ENCODE results near the gene TMUB2. TPM values are rescaled to one million over a fixed set of nuclear protein-coding genes. Genes with fewer than 3 reads are reported as not detected.
A peak's percentile ranks its signal among the peaks of the same experiment; 100 is the strongest.

Gene TMUB2
- total and polyA plus RNA-seq, 8 donors, result 10.7 to 62.4 (median 16.3) TPM

GRCh38 chr17:44187131-44187899 is 543 bp downstream of the TMUB2 start:
- TF ChIP-seq CTCF (IDR thresholded peaks at IDR 0.05) (no peak), POLR2AphosphoS5 (IDR thresholded peaks at IDR 0.05) (no peak), EP300 (IDR thresholded peaks at IDR 0.05) (no peak), POLR2A (IDR thresholded peaks at IDR 0.05) (no peak)
- Histone ChIP-seq H3K36me3 (peaks cover 11 to 48% (median 43%) of the 10 kb centered on the region in 4 donors), H3K4me3 (peak overlapping the region; percentile 70 to 82 (median 74)), H3K9me3 (no peaks in the 10 kb centered on the region), H3K4me1 (peaks cover 26 to 50% (median 42%) of the 10 kb centered on the region in 4 donors), H3K27me3 (no peaks in the 10 kb centered on the region), H3K27ac (peak overlapping the region; percentile 91 to 99 (median 98))
- intact Hi-C loops (cut with DNase I; ENCODE audit: low total_unique reads), result no loop called here
- peak in 1 of 2 donors; percentile 70 for DNase-seq
- 1 to 2% (median 2%) methylated on average over 21 to 32 of the region's 32 CpGs for WGBS, 5 donors

- peak overlapping the region in 1 of 4 donors; percentile 82 for H3K4me3 ChIP-seq
- WGBS, 5 donors, result 85 to 89% (median 87%) methylated on average over 9 to 12 of the region's 12 CpGs
- no peaks in the 10 kb centered on the region for H3K27me3 ChIP-seq
- intact Hi-C loops (cut with DNase I; ENCODE audit: low total_unique reads), result no loop called here
- no peaks in the 10 kb centered on the region for H3K9me3 ChIP-seq
- TF ChIP-seq CTCF (IDR thresholded peaks at IDR 0.05), result no peak
- TF ChIP-seq POLR2AphosphoS5 (IDR thresholded peaks at IDR 0.05), result no peak
- no peak for TF ChIP-seq EP300 (IDR thresholded peaks at IDR 0.05)
- no peak for TF ChIP-seq POLR2A (IDR thresholded peaks at IDR 0.05)
- peaks cover 15 to 50% (median 47%) of the 10 kb centered on the region in 4 donors for H3K36me3 ChIP-seq
- H3K27ac ChIP-seq, result peak overlapping the region in 3 of 5 donors; percentile 98 to 99 (median 98)
- no peak for DNase-seq
- peaks cover 26 to 65% (median 50%) of the 10 kb centered on the region in 4 donors for H3K4me1 ChIP-seq
These were observed 2.0 kb downstream of the TMUB2 start for GRCh38 chr17:44188576-44189403.

- DNase-seq, result no peak
- TF ChIP-seq EP300 (IDR thresholded peaks at IDR 0.05) (no peak), POLR2AphosphoS5 (IDR thresholded peaks at IDR 0.05) (no peak), CTCF (IDR thresholded peaks at IDR 0.05) (no peak), POLR2A (IDR thresholded peaks at IDR 0.05) (no peak)
- 87 to 91% (median 88%) methylated on average over 10 of the region's 10 CpGs for WGBS, 5 donors
- Histone ChIP-seq H3K4me1 (peaks cover 12 to 53% (median 36%) of the 10 kb centered on the region in 4 donors), H3K27ac (no peak overlapping the region), H3K4me3 (no peak overlapping the region), H3K9me3 (no peaks in the 10 kb centered on the region), H3K36me3 (peaks cover 32 to 67% (median 64%) of the 10 kb centered on the region in 4 donors), H3K27me3 (no peaks in the 10 kb centered on the region)
- intact Hi-C loops (cut with DNase I; ENCODE audit: low total_unique reads), result no loop called here
These were observed 3.7 kb downstream of the TMUB2 start for GRCh38 chr17:44190481-44190880.

GRCh38 chr17:44191369-44191768 is 4.6 kb downstream of the TMUB2 start:
- no peak for TF ChIP-seq EP300 (IDR thresholded peaks at IDR 0.05)
- TF ChIP-seq POLR2AphosphoS5 (IDR thresholded peaks at IDR 0.05), result no peak
- TF ChIP-seq POLR2A (IDR thresholded peaks at IDR 0.05), result no peak
- no peak for TF ChIP-seq CTCF (IDR thresholded peaks at IDR 0.05)
- Histone ChIP-seq H3K4me3 (no peak overlapping the region), H3K27me3 (no peaks in the 10 kb centered on the region), H3K4me1 (peaks cover 7 to 53% (median 31%) of the 10 kb centered on the region in 4 donors), H3K36me3 (peaks cover 41 to 76% (median 73%) of the 10 kb centered on the region in 4 donors), H3K27ac (peak overlapping the region in 2 of 5 donors; percentile 1 to 50), H3K9me3 (no peaks in the 10 kb centered on the region)
- WGBS, 5 donors, result 62 to 71% (median 66%) methylated on average over 5 of the region's 5 CpGs
- intact Hi-C loops (cut with DNase I; ENCODE audit: low total_unique reads), result no loop called here
- no peak for DNase-seq
